Skeletal muscle tissue (tissue), 4 donors: ENCODE data around the gene KRTAP5-5. TPM values are rescaled to one million over a fixed set of nuclear protein-coding genes. Genes with fewer than 3 reads are reported as not detected.
"Not testable (repeated sequence)": the region's sequence is repeated elsewhere in the genome, so short reads cannot be mapped to it uniquely, and the experiment has no call there.

Experiments
- H3K27ac ChIP-seq: one replicate; pipeline ENCODE4 v1.7.0; 2013; ENCODE audit warnings: mild to moderate bottlenecking, low read depth, low read length, inconsistent platforms
- H3K27me3 ChIP-seq, 3 donors: one replicate each; pipeline ENCODE4 v1.7.0; 2013; ENCODE audit warnings: low read length in 3 of 3; ENCODE audit not compliant: control insufficient read depth in 3 of 3, insufficient read depth in 3 of 3
- H3K36me3 ChIP-seq, 3 donors: one replicate each; pipeline ENCODE4 v1.7.0; 2013; ENCODE audit warnings: low read length in 3 of 3; ENCODE audit not compliant: control insufficient read depth in 3 of 3, insufficient read depth in 3 of 3
- H3K4me1 ChIP-seq, 3 donors: one replicate each; pipeline ENCODE4 v1.7.0; 2013; ENCODE audit warnings: low read length in 3 of 3, mild to moderate bottlenecking in 3 of 3; ENCODE audit not compliant: control insufficient read depth in 3 of 3, insufficient read depth in 3 of 3
- H3K4me3 ChIP-seq, 3 donors: one replicate each; pipeline ENCODE4 v1.7.0; 2013; ENCODE audit warnings: low read length in 3 of 3
- H3K9ac ChIP-seq, 3 donors: one replicate each; pipeline ENCODE4 v1.7.0; 2013; ENCODE audit warnings: low read length in 3 of 3, mild to moderate bottlenecking in 3 of 3, moderate library complexity in 2 of 3, low read depth in 1 of 3
- H3K9me3 ChIP-seq, 3 donors: one replicate each; pipeline ENCODE4 v1.7.0; 2013; ENCODE audit warnings: low read length in 3 of 3; ENCODE audit not compliant: control insufficient read depth in 3 of 3
- total RNA-seq: library from RNA; depleted of rRNA; stranded (reverse); fragments of >200 nt; gene quantifications from one replicate; pipeline ENCODE4 v1.2.3, GENCODE V29; 2014
- donor health status: Osteomylitis.

The KRTAP5-5 gene
- total RNA-seq, 1 donor from 2014 or later = not detected

DNA sequence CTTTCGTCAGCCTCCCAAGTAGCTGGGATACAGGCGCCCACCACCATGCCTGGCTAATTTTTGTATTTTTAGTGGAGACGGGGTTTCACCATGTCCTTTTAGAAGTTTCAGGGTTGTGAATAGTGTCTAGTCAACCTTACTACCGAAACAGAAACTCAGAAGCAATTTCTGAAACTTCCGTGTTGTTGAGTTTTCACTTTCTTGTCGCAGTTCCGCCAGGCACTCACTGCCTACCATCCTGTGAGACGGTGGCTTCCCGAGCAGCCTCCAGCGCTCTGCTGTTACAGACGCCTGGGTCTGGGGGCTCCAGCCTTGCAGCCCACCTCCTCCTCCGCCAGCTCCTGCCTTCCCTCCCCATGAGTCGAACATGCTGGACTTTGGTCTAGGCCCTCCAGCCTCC lies 23.7 kb upstream of the KRTAP5-5 start:
- H3K9ac ChIP-seq, H3K27ac ChIP-seq, H3K36me3 ChIP-seq, H3K4me3 ChIP-seq, H3K4me1 ChIP-seq, H3K9me3 ChIP-seq: not testable (repeated sequence)
- H3K27me3 ChIP-seq = peaks cover 21 to 39% (median 24%) of the 10 kb centered on the region in 3 donors

DNA sequence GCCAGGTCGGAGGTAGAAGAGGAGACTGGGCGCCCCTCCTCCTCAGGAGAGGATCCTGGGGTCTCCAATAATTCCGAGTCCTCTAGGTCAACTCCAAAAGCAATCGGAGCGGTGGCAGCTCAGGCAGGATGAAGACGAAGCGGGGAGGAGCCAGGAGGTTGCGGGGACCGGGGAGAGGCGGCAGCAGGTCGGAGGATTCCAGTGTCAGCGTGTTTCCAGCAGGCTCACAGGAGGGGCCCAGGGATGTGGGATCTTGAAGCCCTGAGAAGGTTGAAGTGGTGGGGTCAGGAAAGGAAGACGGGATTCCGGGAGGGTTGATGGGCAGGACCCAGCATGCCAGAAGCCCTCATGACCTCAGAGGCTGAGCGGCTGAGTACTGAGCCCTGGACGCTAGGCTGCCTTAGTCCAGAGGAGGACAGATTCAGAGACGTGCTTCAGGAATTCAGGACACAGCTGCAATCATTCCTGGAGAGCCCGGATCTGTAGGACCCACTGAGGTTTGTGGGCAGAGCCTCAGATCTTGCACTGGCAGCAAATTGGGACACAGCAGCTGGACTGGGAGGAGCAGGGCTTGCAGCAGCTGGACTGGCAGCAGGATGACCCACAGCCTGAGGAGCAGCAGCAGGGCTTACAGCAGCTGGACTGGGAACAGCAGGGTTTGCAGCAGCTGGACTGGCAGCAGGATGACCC lies 22.3 kb upstream of the KRTAP5-5 start:
- not testable (repeated sequence) for H3K36me3 ChIP-seq, H3K4me3 ChIP-seq, H3K4me1 ChIP-seq, H3K9me3 ChIP-seq, H3K27ac ChIP-seq, H3K9ac ChIP-seq
- peaks cover 17 to 42% (median 24%) of the 10 kb centered on the region in 3 donors for H3K27me3 ChIP-seq

DNA sequence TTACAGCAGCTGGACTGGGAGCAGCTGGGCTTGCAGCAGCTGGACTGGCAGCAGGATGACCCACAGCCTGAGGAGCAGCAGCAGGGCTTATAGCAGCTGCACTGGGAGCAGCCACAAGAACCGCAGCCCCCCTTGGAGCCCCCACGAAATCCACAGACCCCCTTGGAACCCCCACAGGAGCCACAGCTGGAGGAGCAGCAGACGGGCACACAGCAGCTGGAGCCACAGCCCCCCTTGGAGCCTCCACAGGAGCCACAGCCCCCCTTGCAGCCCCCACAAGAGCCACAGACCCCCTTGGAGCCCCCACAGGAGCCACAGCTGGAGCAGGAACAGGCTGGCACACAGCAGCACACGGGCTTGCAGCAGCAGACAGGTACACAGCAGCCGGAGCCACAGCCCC lies 21.7 kb upstream of the KRTAP5-5 start:
- not testable (repeated sequence) for H3K4me1 ChIP-seq, H3K27ac ChIP-seq
- peaks cover 15 to 43% (median 24%) of the 10 kb centered on the region in 3 donors for H3K27me3 ChIP-seq

DNA sequence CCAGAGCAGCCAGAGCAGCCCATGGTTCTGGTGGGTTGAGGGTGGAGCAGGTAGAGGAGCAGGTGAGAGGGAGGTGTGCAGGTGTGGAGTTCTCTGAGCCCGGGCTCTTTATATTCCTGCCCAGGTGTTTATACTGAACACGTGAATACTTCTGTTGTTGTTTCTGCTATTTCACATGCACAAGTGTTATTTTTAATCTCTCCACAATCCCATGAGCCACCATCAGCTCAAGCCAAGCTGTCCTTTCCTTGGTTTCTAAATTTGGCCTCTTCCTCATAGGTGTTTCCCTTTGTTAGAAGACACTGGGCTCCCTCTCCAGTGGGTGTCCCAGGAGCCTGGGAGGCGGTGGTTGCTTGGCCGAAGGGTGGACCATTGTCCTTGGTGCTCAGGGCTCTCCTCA lies 21.2 kb upstream of the KRTAP5-5 start, which contains the start of gene KRTAP5-3:
TSS of gene KRTAP5-3 (minus strand) at position 101 of the 400 bp plus-strand sequence. CDS start at position 23, 78 bp downstream.
- H3K27ac ChIP-seq = no peak within 1 kb of the TSS
- H3K36me3 ChIP-seq = no peaks in the 10 kb centered on the region
- no peak within 1 kb of the TSS for H3K9ac ChIP-seq
- no peaks in the 10 kb centered on the region for H3K4me1 ChIP-seq
- H3K27me3 ChIP-seq = peaks cover 15 to 38% (median 22%) of the 10 kb centered on the region in 3 donors
- no peak within 1 kb of the TSS for H3K4me3 ChIP-seq
- H3K9me3 ChIP-seq = no peaks in the 10 kb centered on the region

More for the DNA sequence above, 21.7 kb upstream of the KRTAP5-5 start:
- H3K4me3 ChIP-seq, H3K36me3 ChIP-seq, H3K9ac ChIP-seq, H3K9me3 ChIP-seq: not testable (repeated sequence)

DNA sequence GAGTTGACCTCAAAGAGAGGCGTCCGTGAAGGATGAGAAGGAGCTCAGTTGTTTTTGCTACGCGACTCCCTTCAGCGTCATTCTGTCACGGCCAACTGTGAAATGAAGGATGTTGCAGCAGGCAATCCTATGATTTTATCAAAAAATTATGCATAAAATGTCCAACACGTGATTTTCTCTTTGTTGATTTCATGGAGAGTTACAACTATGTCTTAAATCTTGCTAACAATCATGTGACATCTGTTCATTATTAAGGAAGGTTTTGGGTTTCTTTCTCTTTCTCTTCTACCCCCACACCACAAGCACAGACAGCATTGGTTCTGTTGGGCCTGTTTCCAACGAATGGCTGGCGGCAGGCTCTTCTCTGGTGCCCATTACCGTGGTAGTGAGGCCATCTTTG lies 11.3 kb upstream of the KRTAP5-5 start:
- H3K9ac ChIP-seq = no peak overlapping the region
- no peak overlapping the region for H3K4me3 ChIP-seq
- no peaks in the 10 kb centered on the region for H3K36me3 ChIP-seq
- no peaks in the 10 kb centered on the region for H3K9me3 ChIP-seq
- peaks cover 10 to 23% (median 17%) of the 10 kb centered on the region in 3 donors for H3K27me3 ChIP-seq
- H3K27ac ChIP-seq = no peak overlapping the region
- H3K4me1 ChIP-seq = no peaks in the 10 kb centered on the region

DNA sequence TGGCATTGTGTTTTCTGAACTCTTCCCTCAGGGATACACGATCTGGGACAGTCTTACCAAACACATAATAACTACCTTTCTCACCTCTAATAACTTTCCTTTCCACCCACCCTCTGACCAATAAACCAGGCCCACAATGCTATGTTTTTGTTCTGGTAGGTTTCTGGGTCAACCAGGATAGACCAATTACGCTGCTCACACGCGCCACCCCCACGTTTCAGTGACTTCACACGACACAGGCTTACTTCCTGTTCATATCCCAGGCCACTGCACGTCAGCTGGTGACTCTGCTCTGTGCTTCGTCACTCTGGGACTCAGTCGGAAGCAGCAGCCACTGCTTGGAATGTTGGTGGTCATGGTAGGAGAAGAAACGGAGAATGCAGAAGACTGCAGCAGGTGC lies 10.1 kb upstream of the KRTAP5-5 start:
- H3K36me3 ChIP-seq = no peaks in the 10 kb centered on the region
- peaks cover 8 to 23% (median 17%) of the 10 kb centered on the region in 3 donors for H3K27me3 ChIP-seq
- H3K27ac ChIP-seq = no peak overlapping the region

DNA sequence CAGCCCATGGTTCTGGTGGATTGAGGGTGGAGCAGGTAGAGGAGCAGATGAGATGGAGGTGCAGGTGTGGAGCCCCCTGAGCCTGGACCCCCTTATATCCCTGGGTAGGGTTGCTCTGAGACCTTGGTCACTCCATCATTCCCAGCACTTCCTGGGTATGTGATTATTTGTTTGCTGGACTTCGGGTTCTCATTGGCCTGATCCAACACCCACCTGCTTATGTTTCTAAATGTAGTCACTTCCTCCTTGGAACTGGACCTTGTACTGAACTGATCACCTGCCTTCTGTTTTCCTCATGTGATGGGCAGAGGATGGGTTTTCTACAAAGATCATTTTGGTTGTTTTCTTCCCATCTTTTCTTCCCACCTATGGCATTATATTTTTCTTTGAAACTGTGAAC lies 7.5 kb upstream of the KRTAP5-5 start, which contains the start of gene KRTAP5-4:
TSS of gene KRTAP5-4 (minus strand) at position 53 of the 400 bp plus-strand sequence. CDS start at position 8, 45 bp downstream.
- Histone ChIP-seq H3K9ac (no peak within 1 kb of the TSS), H3K4me1 (no peaks in the 10 kb centered on the region), H3K4me3 (no peak within 1 kb of the TSS), H3K27me3 (peaks cover 5 to 21% (median 9%) of the 10 kb centered on the region in 3 donors), H3K36me3 (no peaks in the 10 kb centered on the region), H3K27ac (no peak within 1 kb of the TSS), H3K9me3 (no peaks in the 10 kb centered on the region)

More for the DNA sequence above, 10.1 kb upstream of the KRTAP5-5 start:
- H3K4me3 ChIP-seq = no peak overlapping the region
- H3K9me3 ChIP-seq = no peaks in the 10 kb centered on the region
- H3K9ac ChIP-seq = no peak overlapping the region
- H3K4me1 ChIP-seq = no peaks in the 10 kb centered on the region

DNA sequence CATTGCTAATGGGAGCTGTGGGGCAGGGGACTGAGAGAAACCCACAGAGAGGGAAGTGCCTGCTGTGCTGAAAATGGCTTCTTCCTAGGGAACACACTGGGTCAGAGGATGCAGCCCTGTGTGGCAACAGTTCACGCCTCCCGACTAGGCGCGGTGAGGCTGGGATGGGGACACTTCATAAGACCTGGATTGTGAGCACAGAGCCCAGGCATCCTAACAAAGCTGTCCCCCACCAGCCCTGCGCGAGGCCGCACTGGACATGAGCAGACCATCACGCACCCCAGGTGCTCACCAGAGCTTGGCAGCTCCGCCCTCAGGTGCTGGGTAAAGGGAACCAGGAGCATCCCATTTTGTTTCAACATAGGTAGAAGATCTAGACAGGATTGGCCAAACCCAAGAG lies 5.9 kb upstream of the KRTAP5-5 start:
- Histone ChIP-seq H3K9me3 (no peaks in the 10 kb centered on the region), H3K27ac (no peak overlapping the region), H3K4me3 (no peak overlapping the region), H3K27me3 (peaks cover 4 to 24% (median 16%) of the 10 kb centered on the region in 3 donors), H3K4me1 (no peaks in the 10 kb centered on the region), H3K9ac (no peak overlapping the region), H3K36me3 (no peaks in the 10 kb centered on the region)

DNA sequence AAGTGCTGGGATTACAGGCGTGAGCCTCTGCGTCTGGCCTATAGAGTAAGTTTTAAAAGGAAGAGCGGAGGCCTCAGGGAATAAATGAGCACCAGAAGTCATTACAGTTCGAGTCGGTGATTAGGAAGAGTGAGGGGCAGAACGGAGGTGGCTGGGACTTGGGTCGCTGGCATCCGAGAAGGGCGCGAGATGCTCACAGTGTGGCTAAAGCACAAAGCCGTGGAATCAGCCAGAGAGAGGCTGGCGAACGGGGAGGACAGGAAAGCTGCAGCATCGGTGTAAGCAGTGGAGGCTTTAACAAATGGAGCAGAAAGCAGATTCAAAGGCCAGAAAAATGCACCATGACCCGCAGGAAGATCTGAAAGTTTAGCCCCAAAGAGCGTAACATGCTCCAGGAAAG lies 5.0 kb upstream of the KRTAP5-5 start:
- Histone ChIP-seq H3K9me3 (no peaks in the 10 kb centered on the region), H3K27ac (no peak overlapping the region), H3K4me1 (peaks cover 0 to 4% (median 0%) of the 10 kb centered on the region in 3 donors), H3K36me3 (no peaks in the 10 kb centered on the region), H3K4me3 (no peak overlapping the region), H3K9ac (no peak overlapping the region), H3K27me3 (peaks cover 11 to 28% (median 16%) of the 10 kb centered on the region in 3 donors)

DNA sequence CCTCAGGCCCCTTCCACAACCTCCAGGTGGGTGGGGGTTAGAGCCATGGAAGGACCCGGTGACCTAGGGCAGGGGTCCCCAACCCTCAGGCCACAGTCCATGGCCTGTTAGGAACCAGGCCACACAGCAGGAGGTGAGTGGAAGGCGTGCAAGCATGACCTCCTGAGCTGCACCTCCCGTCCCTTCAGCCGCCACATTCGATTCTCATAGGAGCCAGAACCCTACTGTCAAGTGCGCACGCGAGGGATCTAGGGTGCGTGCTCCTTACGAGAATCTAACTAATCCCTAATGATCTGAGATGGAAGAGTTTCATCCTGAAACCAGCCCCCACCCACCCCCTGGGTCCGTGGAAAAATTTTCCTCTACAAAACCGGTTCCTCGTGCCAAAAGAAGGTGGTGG lies 4.0 kb upstream of the KRTAP5-5 start:
- no peak overlapping the region for H3K27ac ChIP-seq
- peaks cover 0 to 4% (median 0%) of the 10 kb centered on the region in 3 donors for H3K4me1 ChIP-seq
- peaks cover 14 to 31% (median 19%) of the 10 kb centered on the region in 3 donors for H3K27me3 ChIP-seq
- H3K36me3 ChIP-seq = no peaks in the 10 kb centered on the region
- H3K9me3 ChIP-seq = no peaks in the 10 kb centered on the region
- no peak overlapping the region for H3K9ac ChIP-seq
- no peak overlapping the region for H3K4me3 ChIP-seq
